Measurements from ENCODE around the gene ALOX5AP. TPM values are rescaled to one million over a fixed set of nuclear protein-coding genes. Genes with fewer than 3 reads are reported as not detected.

Gene ALOX5AP
- total and polyA plus RNA-seq, 2 donors (not counting 1 experiment from before 2014, with no cell fraction given): 0.17 to 0.25 TPM

GRCh38 chr13:30724778-30725177 lies 10.6 kb upstream of the ALOX5AP start:
- Histone ChIP-seq H3K4me2 (ENCODE audit: extremely low read depth, insufficient read depth, low read length) (no peak overlapping the region), H3K79me2 (ENCODE audit: control insufficient read depth, insufficient read depth, low read length) (no peaks in the 10 kb centered on the region), H3K36me3 (ENCODE audit: control insufficient read depth, insufficient read depth, low read length) (no peaks in the 10 kb centered on the region), H4K20me1 (ENCODE audit: control insufficient read depth, extremely low read depth, insufficient read depth, low read length) (no peaks in the 10 kb centered on the region), H3K9me3 (ENCODE audit: control insufficient read depth, insufficient read depth, low read depth, low read length) (no peaks in the 10 kb centered on the region), H3K4me1 (ENCODE audit: control insufficient read depth, extremely low read depth, insufficient read depth, low read length) (peaks cover 7% of the 10 kb centered on the region), H3K27me3 (ENCODE audit: control insufficient read depth, insufficient read depth, low read length) (no peaks in the 10 kb centered on the region), H3K27ac (ENCODE audit: insufficient read depth, low read length) (no peak overlapping the region), H2AFZ (ENCODE audit: low read length) (no peak overlapping the region), H3K4me3 (replicated peaks in 1 of 4; ENCODE audit: control extremely low read depth in 1 of 4, insufficient read depth in 1 of 4, low read depth in 3 of 4, low read length in 4 of 4) (no peak overlapping the region), H3K9ac (ENCODE audit: insufficient read depth, low read length) (no peak overlapping the region)
- DNase-seq (ENCODE audit: low read depth in 2 of 2): no peak
- TF ChIP-seq EZH2 (IDR thresholded peaks at IDR 0.05; ENCODE audit: low read length, missing control alignments) (no peak), CTCF (conservative IDR thresholded peaks at IDR 0.05 in 1 of 2, IDR thresholded peaks at IDR 0.05 in 1 of 2; ENCODE audit: low read depth in 1 of 2, low read length in 2 of 2) (no peak)

GRCh38 chr13:30725326-30726085 lies 9.8 kb upstream of the ALOX5AP start:
- DNase-seq (ENCODE audit: low read depth in 2 of 2): peak; percentile 61 to 76
- H3K4me3 ChIP-seq (replicated peaks in 1 of 4; ENCODE audit: control extremely low read depth in 1 of 4, insufficient read depth in 1 of 4, low read depth in 3 of 4, low read length in 4 of 4): no peak overlapping the region
- H3K36me3 ChIP-seq (ENCODE audit: control insufficient read depth, insufficient read depth, low read length): no peaks in the 10 kb centered on the region
- no peaks in the 10 kb centered on the region for H3K27me3 ChIP-seq (ENCODE audit: control insufficient read depth, insufficient read depth, low read length)
- no peak overlapping the region for H2AFZ ChIP-seq (ENCODE audit: low read length)
- H3K4me1 ChIP-seq (ENCODE audit: control insufficient read depth, extremely low read depth, insufficient read depth, low read length): peaks cover 3% of the 10 kb centered on the region
- no peak overlapping the region for H3K9ac ChIP-seq (ENCODE audit: insufficient read depth, low read length)
- no peaks in the 10 kb centered on the region for H3K79me2 ChIP-seq (ENCODE audit: control insufficient read depth, insufficient read depth, low read length)
- H3K9me3 ChIP-seq (ENCODE audit: control insufficient read depth, insufficient read depth, low read depth, low read length): no peaks in the 10 kb centered on the region
- H4K20me1 ChIP-seq (ENCODE audit: control insufficient read depth, extremely low read depth, insufficient read depth, low read length): no peaks in the 10 kb centered on the region
- H3K4me2 ChIP-seq (ENCODE audit: extremely low read depth, insufficient read depth, low read length): no peak overlapping the region
- TF ChIP-seq EZH2 (IDR thresholded peaks at IDR 0.05; ENCODE audit: low read length, missing control alignments) (no peak), CTCF (conservative IDR thresholded peaks at IDR 0.05 in 1 of 2, IDR thresholded peaks at IDR 0.05 in 1 of 2; ENCODE audit: low read depth in 1 of 2, low read length in 2 of 2) (no peak)
- no peak overlapping the region for H3K27ac ChIP-seq (ENCODE audit: insufficient read depth, low read length)

- no peak for DNase-seq (ENCODE audit: low read depth in 2 of 2)
- no peaks in the 10 kb centered on the region for H4K20me1 ChIP-seq (ENCODE audit: control insufficient read depth, extremely low read depth, insufficient read depth, low read length)
- H3K36me3 ChIP-seq (ENCODE audit: control insufficient read depth, insufficient read depth, low read length): no peaks in the 10 kb centered on the region
- H3K27ac ChIP-seq (ENCODE audit: insufficient read depth, low read length): no peak overlapping the region
- no peaks in the 10 kb centered on the region for H3K9me3 ChIP-seq (ENCODE audit: control insufficient read depth, insufficient read depth, low read depth, low read length)
- H3K79me2 ChIP-seq (ENCODE audit: control insufficient read depth, insufficient read depth, low read length): no peaks in the 10 kb centered on the region
- H2AFZ ChIP-seq (ENCODE audit: low read length): no peak overlapping the region
- H3K9ac ChIP-seq (ENCODE audit: insufficient read depth, low read length): no peak overlapping the region
- no peaks in the 10 kb centered on the region for H3K27me3 ChIP-seq (ENCODE audit: control insufficient read depth, insufficient read depth, low read length)
- no peak overlapping the region for H3K4me3 ChIP-seq (replicated peaks in 1 of 4; ENCODE audit: control extremely low read depth in 1 of 4, insufficient read depth in 1 of 4, low read depth in 3 of 4, low read length in 4 of 4)
- H3K4me2 ChIP-seq (ENCODE audit: extremely low read depth, insufficient read depth, low read length): no peak overlapping the region
- TF ChIP-seq CTCF (conservative IDR thresholded peaks at IDR 0.05 in 1 of 2, IDR thresholded peaks at IDR 0.05 in 1 of 2; ENCODE audit: low read depth in 1 of 2, low read length in 2 of 2) (no peak), EZH2 (IDR thresholded peaks at IDR 0.05; ENCODE audit: low read length, missing control alignments) (no peak)
- H3K4me1 ChIP-seq (ENCODE audit: control insufficient read depth, extremely low read depth, insufficient read depth, low read length): peaks cover 3% of the 10 kb centered on the region
Measured at GRCh38 chr13:30726192-30726591, 9.2 kb upstream of the ALOX5AP start.

All from fibroblast of lung (primary cell).